SU-DHL-6 (cell line): ENCODE results near the gene LENG9.

ENCODE experiments used
- CTCF ChIP-seq: fragments of 200-600 bp; sonication (generic); IDR thresholded peaks from one replicate; pipeline ENCODE4 v1.5.1; 2017; ENCODE audit warnings: antibody characterized with exemption, mild to moderate bottlenecking, low read length, moderate library complexity; ENCODE audit not compliant: insufficient read depth, poor library complexity, severe bottlenecking
- EZH2phosphoT487 ChIP-seq: fragments of 200-600 bp; sonication (generic), shearing (Covaris generic); conservative IDR thresholded peaks from 2 replicates; pipeline ENCODE4 v1.6.1; 2018; ENCODE audit warnings: mild to moderate bottlenecking, antibody characterized with exemption, low read length, moderate library complexity, mixed read lengths

GRCh38 chr19:54480051-54480450 lies 16.5 kb upstream of the LENG9 start:
- no peak for TF ChIP-seq CTCF
- TF ChIP-seq EZH2phosphoT487: no peak
